ENCODE measurements around the gene HACL1.

DNA sequence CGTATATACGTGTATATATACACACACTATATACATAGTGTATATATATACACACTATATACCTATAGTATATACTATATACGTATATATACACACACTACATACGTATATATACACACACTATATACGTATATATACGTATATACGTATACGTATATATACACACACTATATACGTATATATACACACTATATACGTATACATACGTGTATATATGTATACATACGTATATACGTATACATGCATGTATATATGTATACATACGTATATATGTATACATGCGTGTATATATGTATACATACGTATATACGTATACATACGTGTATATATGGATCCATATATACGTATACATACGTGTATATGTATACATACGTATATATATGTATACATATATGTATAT is 9.4 kb downstream of the HACL1 start:
- TF ChIP-seq ZFX (IDR thresholded peaks at IDR 0.05; ENCODE audit: borderline replicate concordance), result no peak
- TF ChIP-seq, protein P1, sequence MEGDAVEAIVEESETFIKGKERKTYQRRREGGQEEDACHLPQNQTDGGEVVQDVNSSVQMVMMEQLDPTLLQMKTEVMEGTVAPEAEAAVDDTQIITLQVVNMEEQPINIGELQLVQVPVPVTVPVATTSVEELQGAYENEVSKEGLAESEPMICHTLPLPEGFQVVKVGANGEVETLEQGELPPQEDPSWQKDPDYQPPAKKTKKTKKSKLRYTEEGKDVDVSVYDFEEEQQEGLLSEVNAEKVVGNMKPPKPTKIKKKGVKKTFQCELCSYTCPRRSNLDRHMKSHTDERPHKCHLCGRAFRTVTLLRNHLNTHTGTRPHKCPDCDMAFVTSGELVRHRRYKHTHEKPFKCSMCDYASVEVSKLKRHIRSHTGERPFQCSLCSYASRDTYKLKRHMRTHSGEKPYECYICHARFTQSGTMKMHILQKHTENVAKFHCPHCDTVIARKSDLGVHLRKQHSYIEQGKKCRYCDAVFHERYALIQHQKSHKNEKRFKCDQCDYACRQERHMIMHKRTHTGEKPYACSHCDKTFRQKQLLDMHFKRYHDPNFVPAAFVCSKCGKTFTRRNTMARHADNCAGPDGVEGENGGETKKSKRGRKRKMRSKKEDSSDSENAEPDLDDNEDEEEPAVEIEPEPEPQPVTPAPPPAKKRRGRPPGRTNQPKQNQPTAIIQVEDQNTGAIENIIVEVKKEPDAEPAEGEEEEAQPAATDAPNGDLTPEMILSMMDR (IDR thresholded peaks at IDR 0.05), result no peak

All from 22Rv1 (cell line).